ENCODE results near the gene MACROD2.

The MACROD2 gene

GRCh38 chr20:16078172-16078898, 2083.0 kb downstream of the MACROD2 start:
- no peak for DNase-seq

- no peak for DNase-seq
Measured at GRCh38 chr20:16081421-16081820, 2086.1 kb downstream of the MACROD2 start.

- DNase-seq = no peak
Measured at GRCh38 chr20:16082051-16082550, 2086.8 kb downstream of the MACROD2 start.

- no peak for DNase-seq
Measured at GRCh38 chr20:16083639-16084280, 2088.4 kb downstream of the MACROD2 start.

- DNase-seq = no peak
Measured at GRCh38 chr20:16095226-16095625, 2099.9 kb downstream of the MACROD2 start.

- no peak for DNase-seq
Measured at GRCh38 chr20:16096756-16097326, 2101.5 kb downstream of the MACROD2 start.

- no peak for DNase-seq
Measured at GRCh38 chr20:16097788-16098187, 2102.5 kb downstream of the MACROD2 start.

- no peak for DNase-seq
Measured at GRCh38 chr20:16098890-16099639, 2103.7 kb downstream of the MACROD2 start.

GRCh38 chr20:16100111-16100510, 2104.8 kb downstream of the MACROD2 start:
- no peak for DNase-seq

- no peak for DNase-seq
Measured at GRCh38 chr20:16100767-16101166, 2105.5 kb downstream of the MACROD2 start.

All from NCI-H1436 treated with DMSO at 0.1 percent for 48 hours (cell line).